ENCODE measurements around the gene RASA2. TPM values are rescaled to one million over a fixed set of nuclear protein-coding genes. Genes with fewer than 3 reads are reported as not detected.

Gene RASA2
- total RNA-seq, 2 donors from 2014 or later = 5.2 to 7.8 TPM

GRCh38 chr3:141547791-141548190 lies 61.0 kb downstream of the RASA2 start:
- no peak for DNase-seq
- intact Hi-C loops (cut with DNase I) = no loop called here
- no peak for ATAC-seq

- DNase-seq = no peak
- intact Hi-C loops (cut with DNase I) = no loop called here
- ATAC-seq = no peak
Observed at GRCh38 chr3:141550926-141551665, 64.3 kb downstream of the RASA2 start.

- DNase-seq (no peak), ATAC-seq (no peak)
- intact Hi-C loops (cut with DNase I) = no loop called here
Observed at GRCh38 chr3:141552440-141552991, 65.7 kb downstream of the RASA2 start.

- intact Hi-C loops (cut with DNase I) = no loop called here
- DNase-seq (no peak), ATAC-seq (peak; percentile 58 to 63)
Observed at GRCh38 chr3:141553055-141553454, 66.2 kb downstream of the RASA2 start.

GRCh38 chr3:141556034-141556433 lies 69.2 kb downstream of the RASA2 start:
- intact Hi-C loops (cut with DNase I) = loop anchor here in 1 of 2 donors (5.0 kb wide), 1 partner anchor 79 kb away; no protein-coding TSS in a partner anchor
- no peak for ATAC-seq
- DNase-seq = no peak

GRCh38 chr3:141557961-141558706 lies 71.3 kb downstream of the RASA2 start:
- DNase-seq (no peak), ATAC-seq (no peak)
- intact Hi-C loops (cut with DNase I) = loop anchor here in 1 of 2 donors (5.0 kb wide), 1 partner anchor 81 kb away; no protein-coding TSS in a partner anchor

- ATAC-seq (peak in 1 of 2 donors; percentile 41), DNase-seq (no peak)
- intact Hi-C loops (cut with DNase I) = loop anchor here in 1 of 2 donors (2.0 to 5.0 kb wide), 2 partner anchors 101 to 259 kb away; no protein-coding TSS in a partner anchor
Observed at GRCh38 chr3:141561426-141562034, 74.7 kb downstream of the RASA2 start.

GRCh38 chr3:141564241-141564640 lies 77.4 kb downstream of the RASA2 start:
- no peak for ATAC-seq

GRCh38 chr3:141570068-141570467 lies 83.2 kb downstream of the RASA2 start:
- ATAC-seq (no peak), DNase-seq (no peak)
- intact Hi-C loops (cut with DNase I) = loop anchor here in 1 of 2 donors (10.0 kb wide), 1 partner anchor 345 kb away; no protein-coding TSS in a partner anchor

More at GRCh38 chr3:141564241-141564640, 77.4 kb downstream of the RASA2 start:
- intact Hi-C loops (cut with DNase I) = loop anchor here in 1 of 2 donors (5.0 kb wide), 1 partner anchor 262 kb away; no protein-coding TSS in a partner anchor
- DNase-seq = no peak

GRCh38 chr3:141575879-141576743 lies 89.3 kb downstream of the RASA2 start:
- intact Hi-C loops (cut with DNase I) = loop anchor here in 1 of 2 donors (10.0 kb wide), 1 partner anchor 339 kb away; no protein-coding TSS in a partner anchor
- DNase-seq (no peak), ATAC-seq (peak; percentile 57 to 63)

- no peak for DNase-seq
- intact Hi-C loops (cut with DNase I) = loop anchor here in 1 of 2 donors (10.0 kb wide), 1 partner anchor 338 kb away; no protein-coding TSS in a partner anchor
- ATAC-seq = no peak
Observed at GRCh38 chr3:141576744-141577052, 89.9 kb downstream of the RASA2 start.

GRCh38 chr3:141578202-141578973 lies 91.6 kb downstream of the RASA2 start:
- DNase-seq = no peak
- intact Hi-C loops (cut with DNase I) = loop anchor here in 1 of 2 donors (10.0 kb wide), 1 partner anchor 336 kb away; no protein-coding TSS in a partner anchor
- ATAC-seq = no peak

- intact Hi-C loops (cut with DNase I) = no loop called here
- ATAC-seq (no peak), DNase-seq (no peak)
Observed at GRCh38 chr3:141594357-141594756, 107.5 kb downstream of the RASA2 start.

- intact Hi-C loops (cut with DNase I) = no loop called here
Observed at GRCh38 chr3:141597931-141598330, 111.1 kb downstream of the RASA2 start.

GRCh38 chr3:141600331-141600730 lies 113.5 kb downstream of the RASA2 start:
- intact Hi-C loops (cut with DNase I) = loop anchor here in 1 of 2 donors (10.0 kb wide), 1 partner anchor 134 kb away; the partner anchor contains the start of gene RNF7

More at GRCh38 chr3:141597931-141598330, 111.1 kb downstream of the RASA2 start:
- DNase-seq (no peak), ATAC-seq (no peak)

GRCh38 chr3:141602706-141603105 lies 115.9 kb downstream of the RASA2 start:
- intact Hi-C loops (cut with DNase I) = loop anchor here in 1 of 2 donors (10.0 kb wide), 1 partner anchor 132 kb away; the partner anchor contains the start of gene RNF7
- DNase-seq = no peak
- no peak for ATAC-seq

More at GRCh38 chr3:141600331-141600730, 113.5 kb downstream of the RASA2 start:
- DNase-seq = no peak
- ATAC-seq = no peak

- intact Hi-C loops (cut with DNase I) = loop anchor here in 1 of 2 donors (10.0 kb wide), 1 partner anchor 131 kb away; the partner anchor contains the start of gene RNF7
- DNase-seq = no peak
- no peak for ATAC-seq
Observed at GRCh38 chr3:141603473-141604035, 116.7 kb downstream of the RASA2 start.

All from left cardiac atrium (tissue), 4 donors.